SK-N-SH treated with all-trans-retinoic acid at 6 μM for 48 hours (cell line): Measurements from ENCODE around the gene HMX3.

Experiments
- BACH2 ChIP-seq: fragments of 250-450 bp; sonication (Bioruptor Pico); IDR thresholded peaks from 2 replicates; pipeline ENCODE4 v1.9.0; 2021; ENCODE audit warnings: mild to moderate bottlenecking, borderline replicate concordance
- ESRRG ChIP-seq: fragments of 250-450 bp; sonication (Bioruptor Pico); IDR thresholded peaks from 2 replicates; pipeline ENCODE4 v1.6.1; 2021; ENCODE audit warnings: mild to moderate bottlenecking

GRCh38 chr10:123109466-123109865 lies 26.3 kb upstream of the HMX3 start:
- TF ChIP-seq BACH2 (CRISPR knock-in tag) (no peak), ESRRG (CRISPR knock-in tag) (no peak)
